GM18499 (cell line): ENCODE measurements around the gene OR6C74.

Source experiments
- ATAC-seq: cut with Tn5 transposase; IDR thresholded peaks from one replicate; pipeline ENCODE4 v1.9.1; 2021; ENCODE audit warnings: moderate number of reproducible peaks; ENCODE audit not compliant: insufficient read depth, unreplicated experiment

Gene OR6C74

GRCh38 chr12:55244309-55244708 is at the start of gene OR6C74:
OR6C74 (plus strand) TSS chr12:55244609; CDS start chr12:55247288, 2,679 bp downstream.
- no peak for ATAC-seq

- no peak for ATAC-seq
Observed at GRCh38 chr12:55220725-55221124, 23.7 kb upstream of the OR6C74 start, which contains the start of gene OR10A7. OR10A7 (plus strand) TSS chr12:55221025; CDS start chr12:55221025, 0 bp downstream.

GRCh38 chr12:55226523-55226922 is 17.9 kb upstream of the OR6C74 start:
- ATAC-seq = no peak

- ATAC-seq = no peak
Observed at GRCh38 chr12:55227643-55228042, 16.8 kb upstream of the OR6C74 start.

GRCh38 chr12:55246159-55246558 is 1.8 kb downstream of the OR6C74 start:
- ATAC-seq = no peak

GRCh38 chr12:55250944-55251343 is 6.5 kb downstream of the OR6C74 start:
- ATAC-seq = no peak

GRCh38 chr12:55253281-55253680 is 8.9 kb downstream of the OR6C74 start:
- no peak for ATAC-seq

- no peak for ATAC-seq
Observed at GRCh38 chr12:55256831-55257230, 12.4 kb downstream of the OR6C74 start.

GRCh38 chr12:55258303-55258702 is 13.9 kb downstream of the OR6C74 start:
- no peak for ATAC-seq

- ATAC-seq = no peak
Observed at GRCh38 chr12:55280991-55281390, 36.6 kb downstream of the OR6C74 start.

- ATAC-seq = no peak
Observed at GRCh38 chr12:55289999-55290398, 45.6 kb downstream of the OR6C74 start.
